ENCODE data around the gene ERC2. TPM values are rescaled to one million over a fixed set of nuclear protein-coding genes. Genes with fewer than 3 reads are reported as not detected.

ERC2 gene
- polyA plus RNA-seq, 1 experiment, result 0.07 TPM

DNA sequence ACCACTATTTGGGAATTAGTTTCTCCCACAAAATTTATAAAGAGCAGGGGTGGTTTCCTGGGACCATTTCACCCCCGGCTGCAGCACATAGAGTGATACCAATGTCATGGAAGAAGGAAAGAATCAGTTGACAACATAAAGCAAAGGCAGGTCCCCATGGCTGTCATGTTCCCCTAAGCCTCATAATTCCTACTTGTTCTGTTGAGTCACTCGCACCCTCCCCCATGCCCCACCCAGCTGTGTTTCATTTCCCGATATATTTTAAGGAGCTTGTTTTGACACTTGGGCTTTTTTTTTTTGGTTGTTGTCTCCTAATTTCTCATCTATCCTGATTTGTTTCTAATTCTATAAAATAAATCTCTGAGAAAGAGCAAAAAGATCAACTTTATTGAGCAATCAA, 24.9 kb downstream of the ERC2 start:
- ChIA-PET CTCF (interaction anchor here (0.6 to 0.7 kb wide), 2 partner anchors 717 to 1996 kb away, joined by 3 read pairs; no protein-coding TSS in a partner anchor), POLR2A (no interaction called here)
- H3K27me3 ChIP-seq (ENCODE audit: control insufficient read depth, insufficient read depth, low read length), result no peaks in the 10 kb centered on the region
- H3K4me3 ChIP-seq (ENCODE audit: low read depth, low read length), result no peak overlapping the region
- TF ChIP-seq, protein P1, sequence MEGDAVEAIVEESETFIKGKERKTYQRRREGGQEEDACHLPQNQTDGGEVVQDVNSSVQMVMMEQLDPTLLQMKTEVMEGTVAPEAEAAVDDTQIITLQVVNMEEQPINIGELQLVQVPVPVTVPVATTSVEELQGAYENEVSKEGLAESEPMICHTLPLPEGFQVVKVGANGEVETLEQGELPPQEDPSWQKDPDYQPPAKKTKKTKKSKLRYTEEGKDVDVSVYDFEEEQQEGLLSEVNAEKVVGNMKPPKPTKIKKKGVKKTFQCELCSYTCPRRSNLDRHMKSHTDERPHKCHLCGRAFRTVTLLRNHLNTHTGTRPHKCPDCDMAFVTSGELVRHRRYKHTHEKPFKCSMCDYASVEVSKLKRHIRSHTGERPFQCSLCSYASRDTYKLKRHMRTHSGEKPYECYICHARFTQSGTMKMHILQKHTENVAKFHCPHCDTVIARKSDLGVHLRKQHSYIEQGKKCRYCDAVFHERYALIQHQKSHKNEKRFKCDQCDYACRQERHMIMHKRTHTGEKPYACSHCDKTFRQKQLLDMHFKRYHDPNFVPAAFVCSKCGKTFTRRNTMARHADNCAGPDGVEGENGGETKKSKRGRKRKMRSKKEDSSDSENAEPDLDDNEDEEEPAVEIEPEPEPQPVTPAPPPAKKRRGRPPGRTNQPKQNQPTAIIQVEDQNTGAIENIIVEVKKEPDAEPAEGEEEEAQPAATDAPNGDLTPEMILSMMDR (IDR thresholded peaks at IDR 0.05; ENCODE audit: low read depth, low read length), result no peak
- H3K9me3 ChIP-seq (ENCODE audit: control insufficient read depth, insufficient read depth, low read length), result no peaks in the 10 kb centered on the region
- no peak overlapping the region for H3K27ac ChIP-seq (ENCODE audit: low read depth, low read length)
- DNase-seq (ENCODE audit: low read depth, low spot score), result no peak

- Histone ChIP-seq H3K27ac (ENCODE audit: low read depth, low read length) (no peak overlapping the region), H3K4me3 (ENCODE audit: low read depth, low read length) (no peak overlapping the region), H3K9me3 (ENCODE audit: control insufficient read depth, insufficient read depth, low read length) (no peaks in the 10 kb centered on the region), H3K27me3 (ENCODE audit: control insufficient read depth, insufficient read depth, low read length) (no peaks in the 10 kb centered on the region)
- DNase-seq (ENCODE audit: low read depth, low spot score), result no peak
- ChIA-PET CTCF (no interaction called here), POLR2A (no interaction called here)
- TF ChIP-seq, protein P1 (IDR thresholded peaks at IDR 0.05; ENCODE audit: low read depth, low read length), result no peak
Observed at GRCh38 chr3:56428667-56429066, 39.6 kb downstream of the ERC2 start.

DNA sequence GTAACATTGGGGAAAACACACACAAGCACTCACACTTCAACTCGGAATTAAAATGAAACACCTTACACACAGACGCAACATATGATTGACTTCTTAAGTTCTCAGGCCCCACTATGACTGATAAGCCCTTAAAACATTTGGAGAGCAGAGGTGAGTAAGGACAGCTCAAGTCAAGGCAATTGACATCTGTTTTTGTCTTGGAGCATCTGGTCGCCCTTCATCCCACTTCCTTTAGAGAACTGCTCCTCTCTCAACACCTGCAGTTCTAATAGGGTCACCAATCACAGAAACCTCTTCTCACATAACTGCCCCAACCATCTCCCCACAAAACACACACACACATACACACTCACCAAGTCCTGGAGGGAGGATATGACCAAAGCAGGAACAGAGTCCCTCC, 43.4 kb downstream of the ERC2 start:
- H3K4me3 ChIP-seq (ENCODE audit: low read depth, low read length), result no peak overlapping the region
- TF ChIP-seq, protein P1 (IDR thresholded peaks at IDR 0.05; ENCODE audit: low read depth, low read length), result no peak
- DNase-seq (ENCODE audit: low read depth, low spot score), result no peak
- CTCF ChIA-PET, result no interaction called here
- H3K9me3 ChIP-seq (ENCODE audit: control insufficient read depth, insufficient read depth, low read length), result no peaks in the 10 kb centered on the region
- no peaks in the 10 kb centered on the region for H3K27me3 ChIP-seq (ENCODE audit: control insufficient read depth, insufficient read depth, low read length)
- POLR2A ChIA-PET, result no interaction called here
- H3K27ac ChIP-seq (ENCODE audit: low read depth, low read length), result no peak overlapping the region

DNA sequence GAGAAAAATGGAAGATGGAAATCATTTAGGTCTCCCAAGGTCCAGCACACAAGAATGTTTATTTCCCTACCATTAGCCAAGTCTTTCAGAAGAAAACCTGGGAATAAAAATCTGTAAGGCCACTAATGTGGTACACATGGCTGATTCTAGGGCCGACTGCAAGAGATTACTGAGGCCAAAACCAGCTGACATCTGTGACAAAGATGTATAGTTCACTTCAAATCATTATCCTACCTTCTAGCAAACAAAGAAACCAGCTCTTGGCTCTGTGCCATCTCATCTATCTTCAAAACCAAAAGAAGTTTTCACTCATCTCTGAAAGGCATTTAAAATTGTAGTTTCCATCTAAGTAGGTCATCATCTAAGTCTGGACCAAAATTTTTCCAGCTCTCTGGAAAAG, 43.9 kb downstream of the ERC2 start:
- TF ChIP-seq, protein P1 (IDR thresholded peaks at IDR 0.05; ENCODE audit: low read depth, low read length), result no peak
- Histone ChIP-seq H3K4me3 (ENCODE audit: low read depth, low read length) (no peak overlapping the region), H3K27ac (ENCODE audit: low read depth, low read length) (no peak overlapping the region), H3K9me3 (ENCODE audit: control insufficient read depth, insufficient read depth, low read length) (no peaks in the 10 kb centered on the region), H3K27me3 (ENCODE audit: control insufficient read depth, insufficient read depth, low read length) (no peaks in the 10 kb centered on the region)
- POLR2A ChIA-PET, result no interaction called here
- DNase-seq (ENCODE audit: low read depth, low spot score), result no peak
- CTCF ChIA-PET, result no interaction called here

- Histone ChIP-seq H3K27ac (ENCODE audit: low read depth, low read length) (no peak overlapping the region), H3K27me3 (ENCODE audit: control insufficient read depth, insufficient read depth, low read length) (no peaks in the 10 kb centered on the region), H3K4me3 (ENCODE audit: low read depth, low read length) (no peak overlapping the region), H3K9me3 (ENCODE audit: control insufficient read depth, insufficient read depth, low read length) (no peaks in the 10 kb centered on the region)
- ChIA-PET POLR2A (no interaction called here), CTCF (no interaction called here)
- TF ChIP-seq, protein P1 (IDR thresholded peaks at IDR 0.05; ENCODE audit: low read depth, low read length), result no peak
- DNase-seq (ENCODE audit: low read depth, low spot score), result no peak
Observed at GRCh38 chr3:56423661-56424099, 44.6 kb downstream of the ERC2 start.
